CD4-positive, alpha-beta T cell (primary cell): ENCODE measurements around the gene IL4R. TPM values are rescaled to one million over a fixed set of nuclear protein-coding genes. Genes with fewer than 3 reads are reported as not detected.

Source experiments
- ATAC-seq: fragments of 200-7000 bp; cut with Tn5 transposase; one replicate; pipeline ENCODE4 v1.10.0; 2022; ENCODE audit warnings: mild to moderate bottlenecking; ENCODE audit not compliant: poor library complexity
- CTCF ChIA-PET: fragments of 350-600 bp; sonication (Branson Sonifier 250); formaldehyde crosslinking; loops from one replicate; lab custom pipeline; 2021; ENCODE audit warnings: antibody characterized with exemption, inconsistent platforms; lab: Charles Lee
- POLR2A ChIA-PET: fragments of 350-600 bp; sonication (Branson Sonifier 250); formaldehyde crosslinking; loops from one replicate; lab custom pipeline; 2021; ENCODE audit warnings: antibody characterized with exemption, inconsistent platforms; lab: Charles Lee
- DNase-seq, 14 experiments: peaks; one replicate each; pipeline ENCODE4 v3.0.0-alpha.2; 2013 to 2020; ENCODE audit warnings: mixed read lengths in 2 of 14
- H3K27ac ChIP-seq, 2 donors: one replicate each; pipeline versions ENCODE4 v1.5.1 to v1.7.0; 2013; ENCODE audit warnings: low read length in 2 of 2, low read depth in 1 of 2, mild to moderate bottlenecking in 1 of 2
- H3K27me3 ChIP-seq, 2 experiments: 1 replicate in 1 of 2; 2 replicates in 1 of 2; pipeline versions ENCODE4 v1.6.1 to v1.7.0; 2013; ENCODE audit warnings: low read length in 2 of 2, control low read depth in 1 of 2, mild to moderate bottlenecking in 1 of 2, moderate library complexity in 1 of 2; ENCODE audit not compliant: insufficient read depth in 2 of 2, control insufficient read depth in 1 of 2
- H3K36me3 ChIP-seq: one replicate; pipeline ENCODE4 v1.6.1; 2013; ENCODE audit warnings: low read length, control low read depth; ENCODE audit not compliant: insufficient read depth
- H3K4me1 ChIP-seq: one replicate; pipeline ENCODE4 v1.6.1; 2013; ENCODE audit warnings: low read length, control low read depth; ENCODE audit not compliant: insufficient read depth
- H3K4me3 ChIP-seq: one replicate; pipeline ENCODE4 v1.5.1; 2013; ENCODE audit warnings: mild to moderate bottlenecking, low read length, moderate library complexity
- H3K9me3 ChIP-seq, 2 experiments: 1 replicate in 1 of 2; 2 replicates in 1 of 2; pipeline versions ENCODE4 v1.6.1 to v1.7.0; 2013; ENCODE audit warnings: low read length in 2 of 2, mild to moderate bottlenecking in 2 of 2, control low read depth in 1 of 2, moderate library complexity in 1 of 2; ENCODE audit not compliant: control insufficient read depth in 1 of 2, insufficient read depth in 1 of 2
- H3K27ac Mint-ChIP-seq: one replicate; pipeline ENCODE4 v1.8.0; 2020; ENCODE audit warnings: mixed read lengths
- H3K27me3 Mint-ChIP-seq: one replicate; pipeline ENCODE4 v1.8.0; 2021; ENCODE audit warnings: mixed read lengths
- H3K36me3 Mint-ChIP-seq: one replicate; pipeline ENCODE4 v1.8.0; 2021; ENCODE audit warnings: low read depth, mixed read lengths
- H3K4me1 Mint-ChIP-seq: one replicate; pipeline ENCODE4 v1.8.0; 2021; ENCODE audit warnings: low read depth, mixed read lengths
- H3K4me3 Mint-ChIP-seq: one replicate; pipeline ENCODE4 v1.8.0; 2020; ENCODE audit warnings: mild to moderate bottlenecking, mixed read lengths
- H3K9me3 Mint-ChIP-seq: one replicate; pipeline ENCODE4 v1.8.0; 2020; ENCODE audit warnings: mixed read lengths
- intact Hi-C, 2 experiments: fragments of 100-400 bp; cut with DNase I in 1 of 2; cut with micrococcal nuclease in 1 of 2; formaldehyde crosslinking; loops; one replicate each; pipeline versions ENCODE4 v1.15.1 to v1.9.0; 2023 to 2025; cut with DNase I, micrococcal nuclease
- total RNA-seq, 174 experiments: library from RNA in 2 of 174; stranded (reverse) in 2 of 174; gene quantifications; one replicate each; pipeline ENCODE4 v1.2.3 and lab custom pipeline; 2021 to 2026
- TF ChIP-seq, protein P1 (sequence below): fragments of 200-600 bp; IDR thresholded peaks from one replicate; pipeline ENCODE4 v1.8.0; 2022; ENCODE audit warnings: antibody characterized with exemption, mild to moderate bottlenecking

The IL4R gene
- total RNA-seq, 2 experiments from 2014 or later, result 145 to 147 TPM

DNA sequence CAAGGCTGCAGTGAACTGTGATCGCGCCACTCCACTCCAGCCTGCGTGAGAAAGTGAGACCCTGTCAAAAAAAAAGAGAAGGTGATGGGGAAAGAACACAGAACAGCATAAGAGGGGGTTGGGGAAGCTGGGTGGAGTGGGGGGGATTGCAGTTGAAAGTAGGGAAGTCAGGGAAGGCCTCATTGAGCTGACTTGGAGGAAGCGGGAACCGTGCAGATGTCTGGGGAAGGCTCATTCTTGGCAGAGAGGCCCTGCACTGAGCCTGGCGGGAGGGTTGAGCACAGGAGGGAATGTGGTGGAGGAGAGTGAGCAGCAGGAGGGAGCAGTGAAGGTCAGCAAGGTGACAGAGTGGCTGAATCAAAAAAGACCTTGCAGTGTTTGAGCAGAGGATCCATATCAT, 26.9 kb downstream of the IL4R start:
- no peaks in the 10 kb centered on the region for H3K9me3 Mint-ChIP-seq
- DNase-seq (no peak), ATAC-seq (no peak)
- ChIA-PET POLR2A (no interaction called here), CTCF (no interaction called here)
- H3K9me3 ChIP-seq, result no peaks in the 10 kb centered on the region
- no peaks in the 10 kb centered on the region for H3K27me3 Mint-ChIP-seq
- peaks cover 18% of the 10 kb centered on the region for H3K4me1 ChIP-seq
- no peak overlapping the region for H3K27ac Mint-ChIP-seq
- intact Hi-C loops, result no loop called here
- H3K4me3 ChIP-seq, result no peak overlapping the region
- peaks cover 11% of the 10 kb centered on the region for H3K4me1 Mint-ChIP-seq
- peaks cover 88% of the 10 kb centered on the region for H3K36me3 ChIP-seq
- TF ChIP-seq, protein P1, sequence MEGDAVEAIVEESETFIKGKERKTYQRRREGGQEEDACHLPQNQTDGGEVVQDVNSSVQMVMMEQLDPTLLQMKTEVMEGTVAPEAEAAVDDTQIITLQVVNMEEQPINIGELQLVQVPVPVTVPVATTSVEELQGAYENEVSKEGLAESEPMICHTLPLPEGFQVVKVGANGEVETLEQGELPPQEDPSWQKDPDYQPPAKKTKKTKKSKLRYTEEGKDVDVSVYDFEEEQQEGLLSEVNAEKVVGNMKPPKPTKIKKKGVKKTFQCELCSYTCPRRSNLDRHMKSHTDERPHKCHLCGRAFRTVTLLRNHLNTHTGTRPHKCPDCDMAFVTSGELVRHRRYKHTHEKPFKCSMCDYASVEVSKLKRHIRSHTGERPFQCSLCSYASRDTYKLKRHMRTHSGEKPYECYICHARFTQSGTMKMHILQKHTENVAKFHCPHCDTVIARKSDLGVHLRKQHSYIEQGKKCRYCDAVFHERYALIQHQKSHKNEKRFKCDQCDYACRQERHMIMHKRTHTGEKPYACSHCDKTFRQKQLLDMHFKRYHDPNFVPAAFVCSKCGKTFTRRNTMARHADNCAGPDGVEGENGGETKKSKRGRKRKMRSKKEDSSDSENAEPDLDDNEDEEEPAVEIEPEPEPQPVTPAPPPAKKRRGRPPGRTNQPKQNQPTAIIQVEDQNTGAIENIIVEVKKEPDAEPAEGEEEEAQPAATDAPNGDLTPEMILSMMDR, result no peak
- H3K36me3 Mint-ChIP-seq, result peaks cover 92% of the 10 kb centered on the region
- no peaks in the 10 kb centered on the region for H3K27me3 ChIP-seq
- no peak overlapping the region for H3K4me3 Mint-ChIP-seq
- H3K27ac ChIP-seq, result no peak overlapping the region

DNA sequence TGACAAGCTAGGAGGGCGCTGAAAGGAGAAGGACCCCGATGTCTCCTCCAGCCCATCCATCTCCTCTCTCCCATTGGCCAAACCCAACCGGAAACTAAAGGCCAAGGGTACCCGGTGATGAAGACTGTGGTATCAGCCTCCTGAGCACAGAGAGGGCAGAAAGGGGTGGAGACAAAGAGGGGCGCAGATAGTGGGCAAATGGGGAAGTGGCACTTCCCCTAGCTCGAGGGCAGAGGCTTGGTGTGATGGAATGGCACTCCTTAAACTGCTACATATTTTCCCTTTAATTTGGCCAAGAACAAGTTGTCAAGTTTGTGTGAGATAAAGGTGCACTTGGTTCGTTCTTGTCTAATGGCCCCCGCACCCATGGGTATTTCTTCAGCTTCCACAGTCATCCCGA, 27.8 kb downstream of the IL4R start:
- peaks cover 24% of the 10 kb centered on the region for H3K4me1 ChIP-seq
- no peak overlapping the region for H3K4me3 Mint-ChIP-seq
- no peak for DNase-seq
- H3K27ac ChIP-seq, result no peak overlapping the region
- H3K36me3 ChIP-seq, result peaks cover 92% of the 10 kb centered on the region
- ChIA-PET POLR2A (no interaction called here), CTCF (no interaction called here)
- no peaks in the 10 kb centered on the region for H3K9me3 ChIP-seq
- H3K4me1 Mint-ChIP-seq, result peaks cover 5% of the 10 kb centered on the region
- H3K4me3 ChIP-seq, result no peak overlapping the region
- no peak overlapping the region for H3K27ac Mint-ChIP-seq
- H3K27me3 Mint-ChIP-seq, result no peaks in the 10 kb centered on the region
- H3K27me3 ChIP-seq, result no peaks in the 10 kb centered on the region
- ATAC-seq, result no peak
- H3K9me3 Mint-ChIP-seq, result no peaks in the 10 kb centered on the region
- peaks cover 90% of the 10 kb centered on the region for H3K36me3 Mint-ChIP-seq
- TF ChIP-seq, protein P1, result no peak
- intact Hi-C loops, result no loop called here

DNA sequence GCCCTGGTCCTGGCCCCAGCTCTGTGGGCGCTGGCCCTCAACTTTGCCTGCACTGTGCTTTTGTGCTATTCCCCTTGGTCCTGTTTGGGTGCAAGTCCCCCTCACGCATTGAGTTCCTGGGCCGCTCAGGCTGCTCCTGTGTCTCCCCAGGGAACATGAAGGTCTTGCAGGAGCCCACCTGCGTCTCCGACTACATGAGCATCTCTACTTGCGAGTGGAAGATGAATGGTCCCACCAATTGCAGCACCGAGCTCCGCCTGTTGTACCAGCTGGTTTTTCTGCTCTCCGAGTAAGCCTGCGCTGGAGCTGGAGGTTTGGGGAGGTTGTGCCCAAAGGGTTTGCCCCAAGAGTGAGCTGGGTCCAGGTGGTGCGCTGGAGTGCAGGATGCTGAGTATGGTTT, 28.2 kb downstream of the IL4R start:
- intact Hi-C loops, result no loop called here
- Mint-ChIP-seq H3K36me3 (peaks cover 93% of the 10 kb centered on the region), H3K27me3 (no peaks in the 10 kb centered on the region), H3K4me1 (peaks cover 4% of the 10 kb centered on the region), H3K4me3 (no peak overlapping the region), H3K9me3 (no peaks in the 10 kb centered on the region), H3K27ac (peak overlapping the region; percentile 59)
- no peaks in the 10 kb centered on the region for H3K9me3 ChIP-seq
- no peaks in the 10 kb centered on the region for H3K27me3 ChIP-seq
- DNase-seq, result no peak
- CTCF ChIA-PET, result no interaction called here
- no peak overlapping the region for H3K4me3 ChIP-seq
- H3K36me3 ChIP-seq, result peaks cover 96% of the 10 kb centered on the region
- TF ChIP-seq, protein P1, result no peak
- peaks cover 24% of the 10 kb centered on the region for H3K4me1 ChIP-seq
- ATAC-seq, result no peak
- POLR2A ChIA-PET, result no interaction called here
- no peak overlapping the region for H3K27ac ChIP-seq
